HEK293 (cell line): Measurements from ENCODE around the gene CRISP1.

Experiments
- CTCF ChIA-PET: fragments of 350-600 bp; formaldehyde crosslinking; extraction: SDS; loops from one replicate; lab custom pipeline; 2021; ENCODE audit warnings: antibody characterized with exemption; lab: Yijun Ruan, JAX
- POLR2A ChIA-PET: fragments of 300-600 bp; formaldehyde crosslinking; extraction: SDS; loops from one replicate; lab custom pipeline; 2020; ENCODE audit warnings: antibody characterized with exemption, inconsistent platforms; lab: Yijun Ruan, JAX
- H3K27ac ChIP-seq: fragments of 200-500 bp; sonication (Bioruptor generic); 2 replicates; pipeline ENCODE4 v1.5.1; 2014; ENCODE audit warnings: low read depth, low read length, control low read depth, inconsistent platforms; ENCODE audit errors: extremely low read depth
- H3K36me3 ChIP-seq, 2 experiments: fragments of 200-500 bp in 1 of 2; sonication (Bioruptor generic) in 1 of 2; 1 replicate in 1 of 2; 2 replicates in 1 of 2; pipeline ENCODE4 v1.5.1; 2014 to 2017; ENCODE audit warnings: inconsistent platforms in 2 of 2, low read length in 2 of 2; ENCODE audit not compliant: control insufficient read depth in 2 of 2, insufficient read depth in 1 of 2
- H3K4me1 ChIP-seq: fragments of 200-500 bp; sonication (Bioruptor generic); 2 replicates; pipeline ENCODE4 v1.5.1; 2014; ENCODE audit warnings: mild to moderate bottlenecking, low read length, inconsistent platforms; ENCODE audit not compliant: control insufficient read depth, insufficient read depth
- H3K4me3 ChIP-seq: 2 replicates; pipeline ENCODE4 v1.5.1; 2011; ENCODE audit warnings: low read depth, mild to moderate bottlenecking, control low read depth, low read length, moderate library complexity
- H3K9me3 ChIP-seq: fragments of 200-500 bp; sonication (Bioruptor generic); 2 replicates; pipeline ENCODE4 v1.5.1; 2014; ENCODE audit warnings: low read depth, low read length, inconsistent platforms; ENCODE audit not compliant: control insufficient read depth, insufficient read depth
- KLF8 ChIP-seq: fragments of 450-650 bp; formaldehyde crosslinking; IDR thresholded peaks from 2 replicates; pipeline ENCODE4 v1.5.1; 2016; ENCODE audit warnings: missing biosample characterization, missing genetic modification characterization
- SP7 ChIP-seq: fragments of 450-650 bp; formaldehyde crosslinking; IDR thresholded peaks from 2 replicates; pipeline ENCODE4 v1.5.1; 2016; ENCODE audit warnings: missing biosample characterization, missing genetic modification characterization
- ZFP3 ChIP-seq: fragments of 450-650 bp; formaldehyde crosslinking; IDR thresholded peaks from 2 replicates; pipeline ENCODE4 v1.5.1; 2016; ENCODE audit warnings: low read depth, missing biosample characterization, missing genetic modification characterization
- ZIC2 ChIP-seq: fragments of 450-650 bp; formaldehyde crosslinking; IDR thresholded peaks from 2 replicates; pipeline ENCODE4 v1.5.1; 2016; ENCODE audit warnings: missing biosample characterization, missing genetic modification characterization
- ZNF114 ChIP-seq: fragments of 450-650 bp; formaldehyde crosslinking; IDR thresholded peaks from 2 replicates; pipeline ENCODE4 v1.5.0; 2017; ENCODE audit warnings: missing biosample characterization, missing genetic modification characterization
- ZNF138 ChIP-seq: fragments of 450-650 bp; formaldehyde crosslinking; IDR thresholded peaks from 2 replicates; pipeline ENCODE4 v1.5.1; 2016; ENCODE audit warnings: missing biosample characterization, missing genetic modification characterization, borderline replicate concordance
- ZNF211 ChIP-seq: fragments of 450-650 bp; formaldehyde crosslinking; IDR thresholded peaks from 2 replicates; pipeline ENCODE4 v1.5.1; 2016; ENCODE audit warnings: low read depth, missing biosample characterization, missing genetic modification characterization
- ZNF311 ChIP-seq: fragments of 450-650 bp; formaldehyde crosslinking; IDR thresholded peaks from 2 replicates; pipeline ENCODE4 v1.5.1; 2017; ENCODE audit warnings: missing biosample characterization, missing genetic modification characterization, borderline replicate concordance
- ZNF354C ChIP-seq: fragments of 450-650 bp; formaldehyde crosslinking; IDR thresholded peaks from 2 replicates; pipeline ENCODE4 v1.5.1; 2016; ENCODE audit warnings: missing biosample characterization, missing genetic modification characterization, low read depth, borderline replicate concordance
- ZNF416 ChIP-seq: fragments of 450-650 bp; formaldehyde crosslinking; IDR thresholded peaks from 2 replicates; pipeline ENCODE4 v1.5.1; 2016; ENCODE audit warnings: missing biosample characterization, missing genetic modification characterization
- ZNF426 ChIP-seq: fragments of 450-650 bp; formaldehyde crosslinking; IDR thresholded peaks from 2 replicates; pipeline ENCODE4 v1.5.1; 2017; ENCODE audit warnings: missing biosample characterization, missing genetic modification characterization, mild to moderate bottlenecking, inconsistent platforms, moderate library complexity
- ZNF561 ChIP-seq: fragments of 450-650 bp; IDR thresholded peaks from 2 replicates; pipeline ENCODE4 v1.5.1; 2018; ENCODE audit warnings: missing biosample characterization, missing genetic modification characterization, borderline replicate concordance
- ZNF571 ChIP-seq: fragments of 450-650 bp; formaldehyde crosslinking; IDR thresholded peaks from 2 replicates; pipeline ENCODE4 v1.5.0; 2017; ENCODE audit warnings: missing biosample characterization, missing genetic modification characterization
- ZNF629 ChIP-seq: fragments of 450-650 bp; formaldehyde crosslinking; IDR thresholded peaks from 2 replicates; pipeline ENCODE4 v1.5.1; 2017; ENCODE audit warnings: missing biosample characterization, missing genetic modification characterization
- ZNF660 ChIP-seq: fragments of 450-650 bp; IDR thresholded peaks from 2 replicates; pipeline ENCODE4 v1.5.1; 2018; ENCODE audit warnings: missing biosample characterization, mild to moderate bottlenecking, missing genetic modification characterization
- ZNF776 ChIP-seq: fragments of 450-650 bp; formaldehyde crosslinking; IDR thresholded peaks from 2 replicates; pipeline ENCODE4 v1.5.0; 2017; ENCODE audit warnings: missing biosample characterization, missing genetic modification characterization, borderline replicate concordance
- ZNF777 ChIP-seq: fragments of 450-650 bp; formaldehyde crosslinking; IDR thresholded peaks from 2 replicates; pipeline ENCODE4 v1.5.1; 2017; ENCODE audit warnings: missing biosample characterization, missing genetic modification characterization, borderline replicate concordance
- ZNF792 ChIP-seq: fragments of 450-650 bp; formaldehyde crosslinking; IDR thresholded peaks from 2 replicates; pipeline ENCODE4 v1.5.1; 2016; ENCODE audit warnings: missing biosample characterization, missing genetic modification characterization
- ZNF837 ChIP-seq: fragments of 450-650 bp; formaldehyde crosslinking; IDR thresholded peaks from 2 replicates; pipeline ENCODE4 v1.5.1; 2016; ENCODE audit warnings: missing biosample characterization, missing genetic modification characterization
- TF ChIP-seq, protein P1 (sequence below): fragments of 450-650 bp; formaldehyde crosslinking; IDR thresholded peaks from 2 replicates; pipeline ENCODE4 v1.5.1; 2016; ENCODE audit warnings: missing biosample characterization, missing genetic modification characterization
- TF ChIP-seq, protein P2 (sequence below): fragments of 450-650 bp; IDR thresholded peaks from 2 replicates; pipeline ENCODE4 v1.5.1; 2018; ENCODE audit warnings: missing biosample characterization, mild to moderate bottlenecking, missing genetic modification characterization
- TF ChIP-seq, protein P3 (sequence below): sonication (generic); formaldehyde crosslinking; IDR thresholded peaks from 2 replicates; pipeline ENCODE4 v1.8.1; 2022; ENCODE audit warnings: mild to moderate bottlenecking, moderate library complexity, missing genetic modification reagents
- TF ChIP-seq, protein P4 (sequence below): IDR thresholded peaks from 2 replicates; pipeline ENCODE4 v1.6.1; 2011; ENCODE audit warnings: mild to moderate bottlenecking, low read depth, low read length, borderline replicate concordance

The CRISP1 gene, protein sequence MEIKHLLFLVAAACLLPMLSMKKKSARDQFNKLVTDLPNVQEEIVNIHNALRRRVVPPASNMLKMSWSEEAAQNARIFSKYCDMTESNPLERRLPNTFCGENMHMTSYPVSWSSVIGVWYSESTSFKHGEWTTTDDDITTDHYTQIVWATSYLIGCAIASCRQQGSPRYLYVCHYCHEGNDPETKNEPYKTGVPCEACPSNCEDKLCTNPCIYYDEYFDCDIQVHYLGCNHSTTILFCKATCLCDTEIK

DNA sequence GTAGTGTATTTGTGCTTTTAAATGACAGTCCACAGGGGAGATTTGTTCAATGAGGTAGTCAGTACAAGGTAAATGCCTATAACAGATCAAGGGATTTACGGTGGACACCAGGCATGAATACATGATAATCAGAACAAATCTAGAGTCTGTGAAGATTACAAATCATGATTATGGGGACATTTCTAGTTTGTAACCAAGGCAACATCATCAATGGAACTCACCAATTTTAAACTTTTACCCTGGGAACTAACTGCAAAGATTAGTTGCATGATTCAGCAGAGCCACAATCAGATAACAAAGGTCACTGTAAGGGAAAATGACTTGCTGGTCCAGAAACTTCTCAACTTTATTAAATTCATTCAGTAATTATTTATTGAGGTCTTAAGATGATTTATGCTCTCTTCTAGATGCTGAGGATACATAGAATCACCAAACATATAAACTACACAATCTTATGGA lies at the start of gene CRISP1:
CRISP1 (minus strand) TSS at position 51 of the 459 bp plus-strand sequence. CDS start 9,135 bp downstream, outside the sequence.
- POLR2A ChIA-PET: no interaction called here

DNA sequence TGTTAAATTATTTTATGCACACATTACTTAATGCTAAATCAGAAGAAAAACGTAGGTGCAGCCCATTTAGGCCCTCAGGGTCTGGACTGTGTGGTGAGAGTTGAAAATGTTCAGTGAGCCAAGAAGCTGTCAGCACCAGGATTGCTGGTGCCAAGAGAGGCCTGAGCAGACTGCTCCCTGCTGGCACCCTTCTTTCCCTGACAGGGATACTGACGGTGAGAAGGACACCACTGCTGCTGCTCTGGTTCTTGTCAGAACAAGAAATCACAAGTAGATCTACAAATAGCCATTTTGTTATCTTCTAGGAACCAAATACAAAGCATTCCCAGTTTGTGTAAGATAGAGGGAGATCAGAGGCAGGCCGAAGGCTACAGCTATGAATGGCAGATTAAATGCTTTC lies 48.7 kb upstream of the CRISP1 start:
- ChIA-PET CTCF (no interaction called here), POLR2A (no interaction called here)
- Histone ChIP-seq H3K36me3 (no peaks in the 10 kb centered on the region), H3K9me3 (no peaks in the 10 kb centered on the region), H3K4me3 (no peak overlapping the region), H3K27ac (no peak overlapping the region), H3K4me1 (no peaks in the 10 kb centered on the region)
- no peak for TF ChIP-seq SP7
- no peak for TF ChIP-seq ZNF792 (tag by site-specific recombination)
- no peak for TF ChIP-seq ZNF211
- TF ChIP-seq ZNF571 (tag by site-specific recombination): no peak
- no peak for TF ChIP-seq ZNF426 (tag by site-specific recombination)

More for the DNA sequence above, at the start of gene CRISP1:
- H3K9me3 ChIP-seq: no peaks in the 10 kb centered on the region
- CTCF ChIA-PET: no interaction called here
- TF ChIP-seq SP7 (no peak), ZFP3 (tag by site-specific recombination) (no peak), ZNF571 (tag by site-specific recombination) (no peak), ZNF416 (no peak), ZNF311 (tag by site-specific recombination) (no peak), ZNF354C (tag by site-specific recombination) (no peak), ZNF776 (tag by site-specific recombination) (no peak), ZNF837 (tag by site-specific recombination) (no peak), ZNF561 (tag by site-specific recombination) (no peak), ZNF138 (tag by site-specific recombination) (no peak), ZNF629 (tag by site-specific recombination) (no peak), ZNF777 (tag by site-specific recombination) (no peak), ZNF660 (tag by site-specific recombination) (no peak), ZIC2 (no peak), KLF8 (tag by site-specific recombination) (no peak), ZNF114 (tag by site-specific recombination) (no peak)
- TF ChIP-seq, protein P1, sequence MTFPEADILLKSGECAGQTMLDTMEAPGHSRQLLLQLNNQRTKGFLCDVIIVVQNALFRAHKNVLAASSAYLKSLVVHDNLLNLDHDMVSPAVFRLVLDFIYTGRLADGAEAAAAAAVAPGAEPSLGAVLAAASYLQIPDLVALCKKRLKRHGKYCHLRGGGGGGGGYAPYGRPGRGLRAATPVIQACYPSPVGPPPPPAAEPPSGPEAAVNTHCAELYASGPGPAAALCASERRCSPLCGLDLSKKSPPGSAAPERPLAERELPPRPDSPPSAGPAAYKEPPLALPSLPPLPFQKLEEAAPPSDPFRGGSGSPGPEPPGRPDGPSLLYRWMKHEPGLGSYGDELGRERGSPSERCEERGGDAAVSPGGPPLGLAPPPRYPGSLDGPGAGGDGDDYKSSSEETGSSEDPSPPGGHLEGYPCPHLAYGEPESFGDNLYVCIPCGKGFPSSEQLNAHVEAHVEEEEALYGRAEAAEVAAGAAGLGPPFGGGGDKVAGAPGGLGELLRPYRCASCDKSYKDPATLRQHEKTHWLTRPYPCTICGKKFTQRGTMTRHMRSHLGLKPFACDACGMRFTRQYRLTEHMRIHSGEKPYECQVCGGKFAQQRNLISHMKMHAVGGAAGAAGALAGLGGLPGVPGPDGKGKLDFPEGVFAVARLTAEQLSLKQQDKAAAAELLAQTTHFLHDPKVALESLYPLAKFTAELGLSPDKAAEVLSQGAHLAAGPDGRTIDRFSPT (tag by site-specific recombination): no peak
- TF ChIP-seq, protein P2, sequence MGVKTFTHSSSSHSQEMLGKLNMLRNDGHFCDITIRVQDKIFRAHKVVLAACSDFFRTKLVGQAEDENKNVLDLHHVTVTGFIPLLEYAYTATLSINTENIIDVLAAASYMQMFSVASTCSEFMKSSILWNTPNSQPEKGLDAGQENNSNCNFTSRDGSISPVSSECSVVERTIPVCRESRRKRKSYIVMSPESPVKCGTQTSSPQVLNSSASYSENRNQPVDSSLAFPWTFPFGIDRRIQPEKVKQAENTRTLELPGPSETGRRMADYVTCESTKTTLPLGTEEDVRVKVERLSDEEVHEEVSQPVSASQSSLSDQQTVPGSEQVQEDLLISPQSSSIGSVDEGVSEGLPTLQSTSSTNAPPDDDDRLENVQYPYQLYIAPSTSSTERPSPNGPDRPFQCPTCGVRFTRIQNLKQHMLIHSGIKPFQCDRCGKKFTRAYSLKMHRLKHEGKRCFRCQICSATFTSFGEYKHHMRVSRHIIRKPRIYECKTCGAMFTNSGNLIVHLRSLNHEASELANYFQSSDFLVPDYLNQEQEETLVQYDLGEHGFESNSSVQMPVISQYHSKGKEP (tag by site-specific recombination): no peak
- TF ChIP-seq, protein P3, sequence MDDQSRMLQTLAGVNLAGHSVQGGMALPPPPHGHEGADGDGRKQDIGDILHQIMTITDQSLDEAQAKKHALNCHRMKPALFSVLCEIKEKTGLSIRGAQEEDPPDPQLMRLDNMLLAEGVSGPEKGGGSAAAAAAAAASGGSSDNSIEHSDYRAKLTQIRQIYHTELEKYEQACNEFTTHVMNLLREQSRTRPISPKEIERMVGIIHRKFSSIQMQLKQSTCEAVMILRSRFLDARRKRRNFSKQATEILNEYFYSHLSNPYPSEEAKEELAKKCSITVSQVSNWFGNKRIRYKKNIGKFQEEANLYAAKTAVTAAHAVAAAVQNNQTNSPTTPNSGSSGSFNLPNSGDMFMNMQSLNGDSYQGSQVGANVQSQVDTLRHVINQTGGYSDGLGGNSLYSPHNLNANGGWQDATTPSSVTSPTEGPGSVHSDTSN (CRISPR knock-in tag): no peak
- TF ChIP-seq, protein P4, sequence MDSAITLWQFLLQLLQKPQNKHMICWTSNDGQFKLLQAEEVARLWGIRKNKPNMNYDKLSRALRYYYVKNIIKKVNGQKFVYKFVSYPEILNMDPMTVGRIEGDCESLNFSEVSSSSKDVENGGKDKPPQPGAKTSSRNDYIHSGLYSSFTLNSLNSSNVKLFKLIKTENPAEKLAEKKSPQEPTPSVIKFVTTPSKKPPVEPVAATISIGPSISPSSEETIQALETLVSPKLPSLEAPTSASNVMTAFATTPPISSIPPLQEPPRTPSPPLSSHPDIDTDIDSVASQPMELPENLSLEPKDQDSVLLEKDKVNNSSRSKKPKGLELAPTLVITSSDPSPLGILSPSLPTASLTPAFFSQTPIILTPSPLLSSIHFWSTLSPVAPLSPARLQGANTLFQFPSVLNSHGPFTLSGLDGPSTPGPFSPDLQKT: no peak
- no peak within 1 kb of the TSS for H3K27ac ChIP-seq
- no peak within 1 kb of the TSS for H3K4me3 ChIP-seq
- no peaks in the 10 kb centered on the region for H3K36me3 ChIP-seq
- H3K4me1 ChIP-seq: no peaks in the 10 kb centered on the region
